Fibroblast of lung (primary cell): ENCODE data around the gene PEX6.

Source experiments
- CTCF ChIP-seq, 2 donors: IDR thresholded peaks in 1 of 2; conservative IDR thresholded peaks in 1 of 2; 1 replicate in 1 of 2; 2 replicates in 1 of 2; pipeline ENCODE4 v1.5.1; 2011 to 2012; ENCODE audit warnings: low read length in 2 of 2, control low read depth in 1 of 2, inconsistent platforms in 1 of 2, low read depth in 1 of 2, mild to moderate bottlenecking in 1 of 2
- EZH2 ChIP-seq: IDR thresholded peaks from 2 replicates; pipeline ENCODE4 v1.5.1; 2012; ENCODE audit warnings: low read length, control low read depth, mild to moderate bottlenecking; ENCODE audit errors: missing control alignments

GRCh38 chr6:43013843-43014433 lies 35.0 kb upstream of the PEX6 start, which contains the start of the genes KLHDC3 and MEA1:
- TF ChIP-seq CTCF (conservative IDR thresholded peaks at IDR 0.05 in 1 of 2, IDR thresholded peaks at IDR 0.05 in 1 of 2; ENCODE audit: low read depth in 1 of 2, low read length in 2 of 2) (no peak), EZH2 (no peak)
